ENCODE data around the gene MPPED1.

MPPED1 gene

DNA sequence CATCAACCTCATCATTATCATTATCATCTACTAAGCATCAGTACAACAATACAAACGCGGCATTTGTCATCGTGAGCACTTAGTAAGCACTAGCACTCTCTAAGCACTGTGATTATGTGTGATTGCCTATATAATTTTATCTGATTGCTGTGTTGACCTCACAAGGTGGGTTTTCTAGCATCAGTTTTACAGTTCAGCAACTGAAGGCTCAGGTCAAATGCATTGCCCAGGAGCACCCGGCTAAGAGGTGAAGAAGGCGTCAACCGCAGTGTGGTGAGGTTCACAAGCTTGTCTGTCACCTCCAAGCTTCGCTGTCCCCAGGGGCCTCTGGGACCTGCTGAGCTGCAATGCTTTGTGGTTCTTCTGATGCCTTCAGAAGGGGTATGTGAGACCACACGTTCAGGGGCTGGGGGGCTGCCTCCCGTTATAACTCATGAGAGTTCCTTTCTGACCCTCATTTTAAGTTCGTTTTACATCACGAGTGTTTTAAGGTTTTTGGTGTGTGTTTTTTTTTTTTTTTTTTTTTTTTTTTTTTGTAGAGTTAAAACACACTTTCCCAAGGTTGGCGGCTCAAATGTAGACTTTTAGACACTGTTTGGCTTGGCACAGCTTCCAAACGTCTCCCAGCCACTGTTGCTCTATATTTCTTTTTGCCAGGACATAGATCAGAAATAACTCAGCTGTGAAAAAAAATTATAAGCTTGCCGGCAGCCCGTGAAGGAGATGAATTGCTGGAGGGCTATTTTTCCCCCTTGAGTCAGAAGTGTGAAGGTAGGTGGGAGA lies 34.9 kb upstream of the MPPED1 start:
- TF ChIP-seq, protein P1, sequence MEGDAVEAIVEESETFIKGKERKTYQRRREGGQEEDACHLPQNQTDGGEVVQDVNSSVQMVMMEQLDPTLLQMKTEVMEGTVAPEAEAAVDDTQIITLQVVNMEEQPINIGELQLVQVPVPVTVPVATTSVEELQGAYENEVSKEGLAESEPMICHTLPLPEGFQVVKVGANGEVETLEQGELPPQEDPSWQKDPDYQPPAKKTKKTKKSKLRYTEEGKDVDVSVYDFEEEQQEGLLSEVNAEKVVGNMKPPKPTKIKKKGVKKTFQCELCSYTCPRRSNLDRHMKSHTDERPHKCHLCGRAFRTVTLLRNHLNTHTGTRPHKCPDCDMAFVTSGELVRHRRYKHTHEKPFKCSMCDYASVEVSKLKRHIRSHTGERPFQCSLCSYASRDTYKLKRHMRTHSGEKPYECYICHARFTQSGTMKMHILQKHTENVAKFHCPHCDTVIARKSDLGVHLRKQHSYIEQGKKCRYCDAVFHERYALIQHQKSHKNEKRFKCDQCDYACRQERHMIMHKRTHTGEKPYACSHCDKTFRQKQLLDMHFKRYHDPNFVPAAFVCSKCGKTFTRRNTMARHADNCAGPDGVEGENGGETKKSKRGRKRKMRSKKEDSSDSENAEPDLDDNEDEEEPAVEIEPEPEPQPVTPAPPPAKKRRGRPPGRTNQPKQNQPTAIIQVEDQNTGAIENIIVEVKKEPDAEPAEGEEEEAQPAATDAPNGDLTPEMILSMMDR (IDR thresholded peaks at IDR 0.05; ENCODE audit: low read depth, low read length), result no peak
- DNase-seq (ENCODE audit: extremely low read depth, low read depth), result no peak

DNA sequence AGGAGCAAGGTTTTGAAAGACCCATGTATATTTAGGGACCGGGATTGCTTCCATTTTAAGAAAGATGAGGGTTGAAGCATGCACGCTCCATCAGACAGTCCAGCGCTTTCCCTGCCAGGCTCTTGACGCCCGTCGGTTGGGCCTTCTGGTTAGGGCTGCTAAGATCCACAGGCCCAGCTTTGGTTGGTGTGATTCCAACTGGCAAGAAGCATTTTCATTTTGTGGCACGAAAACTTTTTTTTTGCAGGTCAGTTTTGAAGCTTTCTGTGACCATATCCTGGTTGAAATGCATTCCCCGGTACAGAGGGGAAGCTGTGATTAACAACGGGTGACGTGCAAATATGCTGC lies 34.3 kb upstream of the MPPED1 start:
- TF ChIP-seq, protein P1 (IDR thresholded peaks at IDR 0.05; ENCODE audit: low read depth, low read length), result no peak
- no peak for DNase-seq (ENCODE audit: extremely low read depth, low read depth)

DNA sequence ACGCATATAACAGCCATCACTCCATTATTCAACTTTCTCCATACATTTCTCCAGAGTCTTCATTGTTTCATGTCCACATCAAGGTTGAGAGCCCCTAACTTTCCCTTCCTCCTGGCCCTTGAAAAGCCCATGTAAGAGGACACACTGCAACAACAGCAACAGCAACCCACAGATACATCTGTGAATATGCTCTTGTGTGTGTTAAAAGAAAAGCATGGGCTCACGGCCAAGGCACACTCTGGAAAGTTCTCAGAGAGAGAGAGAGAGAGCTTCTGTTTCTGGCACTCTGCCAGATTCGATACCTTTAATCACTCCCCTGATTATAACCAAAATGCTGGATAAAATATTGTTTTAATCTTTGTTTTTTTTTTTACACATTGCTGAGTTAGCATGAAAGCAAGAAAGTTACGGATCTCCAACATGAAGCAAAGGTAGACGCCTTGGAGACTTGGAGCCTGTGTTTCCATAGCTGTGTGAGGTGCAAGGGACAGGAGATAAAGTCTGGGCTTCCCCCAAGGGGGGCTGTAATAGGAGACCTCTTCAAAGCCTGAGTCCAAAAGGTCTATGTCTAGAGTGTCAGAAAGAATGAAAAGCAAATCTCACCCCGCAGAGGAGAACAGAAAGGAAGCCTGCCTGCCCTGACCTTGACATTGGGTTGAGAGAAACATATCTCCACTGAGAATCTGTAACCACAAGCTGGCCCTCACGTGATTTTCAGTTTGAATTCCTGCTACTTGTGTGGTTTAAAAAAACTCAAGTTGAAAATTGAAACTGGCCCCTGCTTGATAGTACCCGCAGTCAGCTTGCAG lies 33.7 kb upstream of the MPPED1 start:
- DNase-seq (ENCODE audit: extremely low read depth, low read depth), result no peak
- TF ChIP-seq, protein P1 (IDR thresholded peaks at IDR 0.05; ENCODE audit: low read depth, low read length), result no peak

DNA sequence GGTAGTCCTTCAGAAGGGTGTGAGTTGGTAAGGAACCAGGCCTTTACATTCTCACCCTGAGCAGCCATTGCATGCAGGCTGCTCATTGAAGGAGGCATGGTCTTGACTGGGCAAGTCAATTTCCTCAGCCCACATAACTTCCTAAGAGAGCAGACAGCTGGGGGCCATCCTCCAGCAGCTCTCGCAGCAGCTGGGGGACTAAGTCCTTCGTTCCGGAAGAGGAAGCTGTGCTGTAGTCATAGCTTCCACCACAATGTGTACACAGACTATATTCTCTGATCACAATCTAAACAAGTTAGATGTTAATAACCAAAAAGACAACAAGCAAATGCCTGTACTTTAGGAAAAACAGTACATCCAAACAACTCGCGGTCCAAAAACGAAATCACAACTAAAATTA lies 30.1 kb upstream of the MPPED1 start:
- DNase-seq (ENCODE audit: extremely low read depth, low read depth), result no peak

DNA sequence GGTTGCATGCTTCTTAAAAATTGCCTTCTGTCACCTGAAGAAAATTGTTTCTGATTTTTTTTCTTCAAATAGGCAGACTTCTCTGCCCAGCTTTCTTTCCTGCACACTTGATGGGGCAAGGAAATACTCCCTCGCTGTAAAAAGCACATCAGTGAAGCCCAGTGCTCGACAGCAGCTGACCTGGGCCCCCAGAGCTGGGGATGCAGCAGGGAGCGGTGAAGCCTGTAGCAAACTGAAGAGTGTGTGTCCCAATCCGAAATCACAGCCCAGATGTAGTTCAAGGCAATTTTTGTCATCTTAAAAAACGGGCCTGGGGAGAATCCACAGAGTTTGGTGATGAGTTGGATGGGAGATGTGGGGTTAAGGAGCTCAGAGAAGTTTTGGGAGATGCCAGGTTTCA lies 27.0 kb upstream of the MPPED1 start:
- TF ChIP-seq, protein P1 (IDR thresholded peaks at IDR 0.05; ENCODE audit: low read depth, low read length), result no peak
- no peak for DNase-seq (ENCODE audit: extremely low read depth, low read depth)

More for the DNA sequence above, 30.1 kb upstream of the MPPED1 start:
- TF ChIP-seq, protein P1 (IDR thresholded peaks at IDR 0.05; ENCODE audit: low read depth, low read length), result no peak

DNA sequence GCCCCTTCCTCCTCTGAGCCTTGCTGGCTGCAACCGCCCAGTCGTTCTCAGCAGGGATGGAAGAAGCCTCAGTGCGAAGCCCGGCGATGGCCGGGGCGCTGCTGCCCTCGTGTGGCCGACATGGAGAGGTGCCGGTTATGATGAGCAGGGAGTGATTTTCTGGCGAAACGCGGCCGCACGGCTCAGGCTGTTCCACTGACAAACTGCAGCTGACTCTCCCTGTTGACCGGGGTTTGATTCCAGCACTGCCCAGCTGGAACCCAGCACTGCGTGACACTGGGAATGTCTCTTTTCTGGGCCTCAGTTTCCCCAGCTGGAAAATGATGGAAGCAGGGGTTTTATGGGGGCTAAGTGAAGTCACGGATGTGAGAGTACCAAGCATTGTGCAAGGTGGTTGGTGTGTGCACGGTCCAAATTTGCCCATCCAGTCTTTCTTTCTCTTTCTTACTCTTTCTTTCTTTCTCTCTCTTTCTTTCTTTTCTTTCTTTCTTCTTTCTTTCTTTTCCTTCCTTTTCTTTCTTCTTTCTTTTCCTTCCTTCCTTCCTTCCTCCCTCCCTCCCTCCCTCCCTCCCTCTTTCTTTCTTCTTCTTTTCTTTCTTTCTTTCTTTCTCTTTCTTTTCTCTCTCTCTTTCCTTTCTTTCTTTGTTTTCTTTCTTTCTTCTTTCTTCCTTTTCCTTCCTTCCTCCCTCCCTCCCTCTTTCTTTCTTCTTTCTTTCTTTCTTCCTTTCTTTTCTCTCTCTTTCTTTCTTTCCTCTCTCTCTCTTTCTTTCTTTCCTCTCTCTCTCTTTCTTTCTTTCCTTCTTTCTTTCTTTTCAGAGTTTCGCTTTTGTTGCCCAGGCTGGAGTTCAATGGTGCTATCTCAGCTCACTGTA lies 25.8 kb upstream of the MPPED1 start:
- TF ChIP-seq, protein P1 (IDR thresholded peaks at IDR 0.05; ENCODE audit: low read depth, low read length), result peak; percentile 93
- peak; percentile 30 for DNase-seq (ENCODE audit: extremely low read depth, low read depth)
